Pancreas (tissue), 10 donors: ENCODE data around the gene FOLR2. TPM values are rescaled to one million over a fixed set of nuclear protein-coding genes. Genes with fewer than 3 reads are reported as not detected.
A peak's percentile ranks its signal among the peaks of the same experiment; 100 is the strongest.

ENCODE experiments used
- ATAC-seq, 4 donors: fragments of 200-7000 bp; cut with Tn5 transposase; one replicate each; pipeline versions ENCODE4 v1.8.0 to v1.9.1; 2020; ENCODE audit warnings: mild to moderate bottlenecking in 4 of 4, moderate library complexity in 4 of 4
- DNase-seq, 6 donors: peaks; one replicate each; pipeline ENCODE4 v3.0.0-alpha.2; 2020
- FAIRE-seq: peaks from 2 replicates; lab custom pipeline; 2012; peaks lifted over from hg19 to GRCh38; lab: Jason Lieb, UNC
- H3K27ac ChIP-seq, 4 donors: fragments of 200-600 bp; sonication (generic); 1 replicate in 3 of 4; 2 replicates in 1 of 4; pipeline versions ENCODE4 v1.5.0 to v1.8.0; 2020
- H3K27me3 ChIP-seq, 4 donors: fragments of 200-600 bp; one replicate each; pipeline ENCODE4 v1.8.0; 2021
- H3K36me3 ChIP-seq, 3 donors: fragments of 200-600 bp; sonication (generic) in 1 of 3; one replicate each; pipeline versions ENCODE4 v1.5.0 to v1.8.0; 2020 to 2021
- H3K4me1 ChIP-seq, 3 donors: fragments of 200-600 bp; one replicate each; pipeline ENCODE4 v1.8.0; 2021
- H3K4me3 ChIP-seq, 4 donors: fragments of 200-600 bp; sonication (generic) in 2 of 4; one replicate each; pipeline versions ENCODE4 v1.5.0 to v1.8.0; 2020 to 2021
- H3K9me3 ChIP-seq, 4 donors: fragments of 200-600 bp; one replicate each; pipeline ENCODE4 v1.8.0; 2021
- CTCF ChIP-seq, 4 donors: fragments of 200-600 bp; sonication (generic) in 3 of 4; IDR thresholded peaks; one replicate each; pipeline versions ENCODE4 v1.5.0 to v1.8.0; 2021; ENCODE audit warnings: antibody characterized with exemption in 4 of 4
- WGBS, 2 donors: extraction: QIAGEN DNeasy Blood & Tissue Kit; methylation state at CpG; one replicate each; pipeline ENCODE4 v1.1.7; 2013; 5-methylcytosine and 5-hydroxymethylcytosine counted together
- intact Hi-C, 3 donors: fragments of 100-400 bp; cut with DNase I; formaldehyde crosslinking; loops; one replicate each; pipeline versions ENCODE4 v1.11.1 to v1.14.2; 2022
- polyA plus RNA-seq, 2 donors: library from polyadenylated mRNA; stranded (reverse); fragments of 200-250 nt; gene quantifications; one replicate each; pipeline ENCODE4 v1.2.3, GENCODE V29; 2013
- total RNA-seq, 6 donors: library from RNA; stranded (reverse); fragmentation: NEBNext Ultra II Directional in 4 of 6; extraction: Animal tissue kit (Norgen Biotek cat#: 25700) in 4 of 6; gene quantifications; one replicate each; pipeline versions ENCODE4 v1.2.1 to v1.2.4, GENCODE V29; 2021 to 2023
- donor health status: healthy with polysubstance abuse.
- donor health status: DM: no; HTN: no; CAD: no; lungs with moderate emphysema.
- donor health status: DM: no; HTN: no; CAD: no.
- donor health status: control.
- donor health status: control.
- donor health status: Bipolar disorder and iron deficiency.
- donor health status: DM: yes; HTN: yes; CAD: no.
- donor health status: DM: no; HTN: no; CAD: no.
- donor health status: DM: no; HTN: no; CAD: no.
- donor health status: DM: yes; HTN: yes; CAD: no.

Gene FOLR2
- total and polyA plus RNA-seq, 8 donors, result 0.51 to 9.2 (median 1.9) TPM

GRCh38 chr11:72188267-72188666 is 28.3 kb upstream of the FOLR2 start:
- Histone ChIP-seq H3K36me3 (no peaks in the 10 kb centered on the region), H3K9me3 (no peaks in the 10 kb centered on the region), H3K27ac (no peak overlapping the region), H3K4me3 (no peak overlapping the region), H3K27me3 (no peaks in the 10 kb centered on the region), H3K4me1 (no peaks in the 10 kb centered on the region)
- intact Hi-C loops, result no loop called here
- 78 to 94% methylated on average over 1 of the region's 1 CpG for WGBS, 2 donors
- FAIRE-seq, result no peak
- ATAC-seq, result no peak
- DNase-seq, result no peak
- TF ChIP-seq CTCF (IDR thresholded peaks at IDR 0.05), result no peak

- H3K27me3 ChIP-seq, result no peaks in the 10 kb centered on the region
- no peak overlapping the region for H3K4me3 ChIP-seq
- no peaks in the 10 kb centered on the region for H3K9me3 ChIP-seq
- peak; percentile 69 to 93 (median 81) for ATAC-seq
- DNase-seq, result peak in 5 of 6 donors; percentile 17 to 62 (median 38)
- TF ChIP-seq CTCF (IDR thresholded peaks at IDR 0.05), result no peak
- intact Hi-C loops, result no loop called here
- H3K27ac ChIP-seq, result peak overlapping the region in 2 of 4 donors; percentile 11 to 38
- WGBS, 2 donors, result 50 to 66% methylated on average over 3 of the region's 3 CpGs
- no peaks in the 10 kb centered on the region for H3K36me3 ChIP-seq
- H3K4me1 ChIP-seq, result no peaks in the 10 kb centered on the region
- no peak for FAIRE-seq
Observed at GRCh38 chr11:72189455-72190250, 26.9 kb upstream of the FOLR2 start.

GRCh38 chr11:72190631-72191071 is 25.9 kb upstream of the FOLR2 start:
- FAIRE-seq (no peak), ATAC-seq (no peak), DNase-seq (no peak)
- intact Hi-C loops, result no loop called here
- H3K4me3 ChIP-seq, result no peak overlapping the region
- H3K27ac ChIP-seq, result no peak overlapping the region
- WGBS, 2 donors, result 81 to 83% methylated on average over 5 of the region's 5 CpGs
- H3K4me1 ChIP-seq, result no peaks in the 10 kb centered on the region
- TF ChIP-seq CTCF (IDR thresholded peaks at IDR 0.05), result no peak
- no peaks in the 10 kb centered on the region for H3K36me3 ChIP-seq
- no peaks in the 10 kb centered on the region for H3K9me3 ChIP-seq
- no peaks in the 10 kb centered on the region for H3K27me3 ChIP-seq

- no peaks in the 10 kb centered on the region for H3K27me3 ChIP-seq
- WGBS, 2 donors, result 75 to 78% methylated on average over 5 of the region's 5 CpGs
- H3K4me1 ChIP-seq, result no peaks in the 10 kb centered on the region
- intact Hi-C loops, result no loop called here
- TF ChIP-seq CTCF (IDR thresholded peaks at IDR 0.05), result no peak
- DNase-seq (peak in 1 of 6 donors; percentile 28), ATAC-seq (peak in 2 of 4 donors; percentile 32 to 45), FAIRE-seq (no peak)
- no peaks in the 10 kb centered on the region for H3K9me3 ChIP-seq
- H3K36me3 ChIP-seq, result no peaks in the 10 kb centered on the region
- no peak within 1 kb of the TSS for H3K4me3 ChIP-seq
- no peak within 1 kb of the TSS for H3K27ac ChIP-seq
Observed at GRCh38 chr11:72191961-72192381, 24.6 kb upstream of the FOLR2 start, which contains the start of gene FOLR1. Gene FOLR1, plus strand, starts transcription at chr11:72192140. Its CDS starts 34 bp downstream, at chr11:72192174.
